HepG2 (cell line): Measurements from ENCODE around the gene TXNRD1. TPM values are rescaled to one million over a fixed set of nuclear protein-coding genes. Genes with fewer than 3 reads are reported as not detected.

ENCODE experiments used
- CENPBD1 ChIP-seq: sonication (generic); formaldehyde crosslinking; IDR thresholded peaks from 2 replicates; pipeline ENCODE4 v1.8.0; 2022; ENCODE audit warnings: missing genetic modification reagents, low read depth, mild to moderate bottlenecking, borderline replicate concordance
- ELF3 ChIP-seq: IDR thresholded peaks from 2 replicates; pipeline ENCODE4 v1.6.1; 2016; ENCODE audit warnings: missing genetic modification reagents, missing compliant biosample characterization
- FOSL2 ChIP-seq: sonication (generic); formaldehyde crosslinking; IDR thresholded peaks from 2 replicates; pipeline ENCODE4 v1.4.0; 2020; ENCODE audit warnings: missing genetic modification reagents
- HNF4G ChIP-seq, 2 experiments: sonication (generic) in 1 of 2; formaldehyde crosslinking in 1 of 2; IDR thresholded peaks; 2 replicates each; pipeline versions ENCODE4 v1.4.0 to v1.6.1; 2011 to 2020; ENCODE audit warnings: borderline replicate concordance in 2 of 2, low read depth in 2 of 2, mild to moderate bottlenecking in 2 of 2, low read length in 1 of 2, missing genetic modification reagents in 1 of 2, moderate library complexity in 1 of 2
- LRRFIP1 ChIP-seq: sonication (generic); formaldehyde crosslinking; conservative IDR thresholded peaks from 2 replicates; pipeline ENCODE4 v1.4.0; 2020; ENCODE audit warnings: missing genetic modification reagents
- RAD21 ChIP-seq: fragments of 450-650 bp; formaldehyde crosslinking; IDR thresholded peaks from 2 replicates; pipeline ENCODE4 v1.5.0; 2020; ENCODE audit warnings: mild to moderate bottlenecking
- THAP11 ChIP-seq: IDR thresholded peaks from 2 replicates; pipeline ENCODE4 v1.6.1; 2016; ENCODE audit warnings: missing biosample characterization, missing genetic modification reagents
- TOE1 ChIP-seq: sonication (generic); formaldehyde crosslinking; IDR thresholded peaks from 2 replicates; pipeline ENCODE4 v1.4.0; 2020; ENCODE audit warnings: mild to moderate bottlenecking, missing genetic modification reagents
- ZBTB44 ChIP-seq: sonication (generic); formaldehyde crosslinking; IDR thresholded peaks from 2 replicates; pipeline ENCODE4 v1.4.0; 2020; ENCODE audit warnings: missing genetic modification reagents
- ZNF34 ChIP-seq: sonication (generic); formaldehyde crosslinking; IDR thresholded peaks from 2 replicates; pipeline ENCODE4 v1.4.0; 2020; ENCODE audit warnings: mild to moderate bottlenecking, missing genetic modification reagents, borderline replicate concordance
- ZNF407 ChIP-seq: sonication (generic); formaldehyde crosslinking; IDR thresholded peaks from one replicate; pipeline ENCODE4 v1.5.1; 2020; ENCODE audit warnings: mild to moderate bottlenecking, missing genetic modification reagents; ENCODE audit errors: not compliant biosample characterization
- ZNF414 ChIP-seq: sonication (generic); formaldehyde crosslinking; IDR thresholded peaks from 2 replicates; pipeline ENCODE4 v1.5.0; 2020; ENCODE audit warnings: missing genetic modification reagents
- polyA plus RNA-seq, 8 experiments: library from polyadenylated mRNA; depleted of rRNA in 3 of 8; stranded (reverse) in 7 of 8; unstranded in 1 of 8; fragments of >200 nt; fragmentation: Illumina TruSeq in 4 of 8; extraction: Trizol in 4 of 8; gene quantifications; 2 replicates each; pipeline versions ENCODE4 v1.2.1 to v1.2.3, GENCODE V29; 2011 to 2016; ENCODE audit warnings: low read depth in 4 of 8, missing spikeins in 1 of 8, mixed read lengths in 1 of 8; ENCODE audit not compliant: insufficient read depth in 1 of 8
- total RNA-seq, 5 experiments: library from RNA; depleted of rRNA; stranded (reverse); fragments of >200 nt; fragmentation: Illumina TruSeq; extraction: Trizol; gene quantifications; 2 replicates each; pipeline ENCODE4 v1.2.3, GENCODE V29; 2016; ENCODE audit warnings: low read depth in 1 of 5

Gene TXNRD1
- total and polyA plus RNA-seq, 2 of the 13 experiments (the other 11 are each of a cell fraction or from before 2014, with no cell fraction given), result 54.0 to 190 TPM

- TF ChIP-seq ZNF407 (CRISPR knock-in tag) (no peak), ZNF34 (CRISPR knock-in tag) (no peak), TOE1 (CRISPR knock-in tag) (no peak), FOSL2 (no peak), ZBTB44 (CRISPR knock-in tag) (no peak), LRRFIP1 (CRISPR knock-in tag) (no peak), CENPBD1 (no peak), ZNF414 (CRISPR knock-in tag) (no peak), RAD21 (CRISPR knock-in tag) (no peak), ELF3 (CRISPR knock-in tag) (no peak), THAP11 (CRISPR knock-in tag) (no peak), HNF4G (IDR thresholded peaks at IDR 0.05; ENCODE audit: borderline replicate concordance, low read depth, low read length) (no peak), HNF4G (CRISPR knock-in tag; IDR thresholded peaks at IDR 0.05; ENCODE audit: borderline replicate concordance, low read depth) (no peak)
- TF ChIP-seq, all 625 proteins: peak for 0
These were observed 3.4 kb downstream of the TXNRD1 start (continued) for GRCh38 chr12:104218935-104219334.
